ENCODE measurements around the gene HPS1. TPM values are rescaled to one million over a fixed set of nuclear protein-coding genes. Genes with fewer than 3 reads are reported as not detected.

The HPS1 gene
- total RNA-seq, 1 experiment from 2014 or later = 38.6 TPM

DNA sequence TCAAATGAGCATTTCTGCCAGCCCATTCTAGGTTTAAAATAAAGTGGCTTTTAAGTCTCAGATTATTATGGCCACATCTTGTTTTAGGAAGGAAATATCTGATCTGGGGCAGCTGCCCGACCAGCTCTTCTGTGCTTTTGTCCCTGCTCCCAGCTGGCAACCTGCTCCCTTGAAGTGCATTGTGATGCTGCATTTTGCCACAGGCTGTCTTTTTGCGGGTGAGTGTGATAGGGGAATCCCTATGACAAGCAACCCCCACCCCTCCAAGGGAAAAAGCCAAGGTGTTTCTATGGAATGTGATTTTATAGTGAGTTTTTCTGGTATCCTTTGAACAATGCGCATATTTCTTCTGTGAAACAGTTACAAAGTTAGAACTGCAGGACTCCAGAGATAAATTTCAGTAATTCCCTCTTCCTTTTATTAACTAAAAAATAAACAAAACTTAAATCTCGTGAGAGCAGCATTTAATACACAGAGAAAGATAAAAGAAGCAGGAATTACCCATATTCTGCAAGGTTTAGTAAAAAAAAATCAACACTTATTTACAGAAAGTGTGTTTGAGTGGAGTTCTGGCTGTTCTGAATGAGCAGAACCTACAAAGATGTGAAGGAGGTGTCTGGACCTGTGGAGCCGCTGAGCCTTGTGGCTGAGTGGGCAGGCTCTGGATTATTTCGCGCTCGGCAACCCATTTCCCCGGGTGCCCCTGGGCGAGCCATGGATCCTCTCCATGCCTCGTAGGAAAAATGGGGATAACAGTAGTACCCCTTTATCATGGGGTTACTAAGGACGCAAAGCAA, 10.1 kb upstream of the HPS1 start:
- Histone ChIP-seq H3K27me3 (replicated peaks) (0 out of 2 replicates have a peak, but pooled peaks cover 4% of the 10 kb centered on the region), H3K9me3 (replicated peaks) (no peaks in the 10 kb centered on the region), H3K4me1 (replicated peaks) (peaks cover 17% of the 10 kb centered on the region), H3K27ac (no peak overlapping the region), H3K36me3 (no peaks in the 10 kb centered on the region), H3K4me3 (no peak overlapping the region)
- no peak for DNase-seq (ENCODE audit: low read depth in 1 of 2, low spot score in 2 of 2)

DNA sequence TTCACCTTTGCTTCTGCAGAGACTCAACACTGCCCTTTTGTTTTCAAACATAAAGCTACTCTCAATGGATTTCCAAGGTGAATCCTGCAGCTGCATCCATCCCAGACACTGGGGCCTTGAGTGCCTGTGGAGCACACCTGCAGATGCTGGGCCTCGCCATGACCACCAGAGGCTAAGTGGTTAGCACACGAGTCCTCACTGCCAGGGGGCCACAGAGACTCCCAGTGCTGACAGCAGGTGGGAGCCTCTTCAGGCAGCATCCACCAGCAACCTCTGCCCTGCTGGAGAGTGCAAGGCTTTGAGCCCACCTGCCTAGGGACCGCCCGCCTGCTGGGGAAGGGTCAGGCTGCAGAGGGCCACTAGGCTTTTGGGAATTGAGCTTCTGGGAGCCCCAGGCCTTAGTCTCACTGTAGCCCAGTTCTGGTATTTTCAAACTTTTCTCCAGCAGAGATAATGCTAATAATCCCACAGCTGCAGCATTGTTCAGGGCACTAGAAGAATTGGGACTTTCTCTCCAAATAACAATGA, 9.4 kb upstream of the HPS1 start:
- H3K4me1 ChIP-seq (replicated peaks) = peaks cover 10% of the 10 kb centered on the region
- no peaks in the 10 kb centered on the region for H3K36me3 ChIP-seq
- H3K27ac ChIP-seq = no peak overlapping the region
- H3K27me3 ChIP-seq (replicated peaks) = 0 out of 2 replicates have a peak, but pooled peaks cover 4% of the 10 kb centered on the region
- H3K4me3 ChIP-seq = no peak overlapping the region
- no peaks in the 10 kb centered on the region for H3K9me3 ChIP-seq (replicated peaks)
- DNase-seq (ENCODE audit: low read depth in 1 of 2, low spot score in 2 of 2) = no peak

DNA sequence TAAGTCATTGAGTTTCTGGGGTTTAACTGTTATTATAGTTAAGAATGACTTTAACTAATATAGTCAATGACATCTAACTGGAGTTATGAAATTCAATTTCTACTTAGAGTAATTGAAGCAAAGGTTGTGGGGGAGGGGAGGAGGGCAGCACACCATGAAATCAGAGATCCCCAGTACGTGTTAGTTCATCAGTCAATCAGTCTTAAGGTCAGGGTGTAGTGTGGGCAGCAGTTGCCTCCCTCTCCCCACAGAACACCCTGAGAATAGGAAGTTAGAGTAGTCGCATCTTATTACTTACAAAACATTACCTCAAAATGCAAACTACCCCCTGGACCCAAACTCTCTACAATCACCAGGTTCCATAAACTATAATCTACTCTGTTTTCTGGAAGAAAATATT, 7.0 kb upstream of the HPS1 start:
- DNase-seq (ENCODE audit: low read depth in 1 of 2, low spot score in 2 of 2) = no peak
- Histone ChIP-seq H3K27me3 (replicated peaks) (0 out of 2 replicates have a peak, but pooled peaks cover 7% of the 10 kb centered on the region), H3K9me3 (replicated peaks) (no peaks in the 10 kb centered on the region), H3K4me3 (no peak overlapping the region), H3K27ac (no peak overlapping the region), H3K36me3 (no peaks in the 10 kb centered on the region), H3K4me1 (replicated peaks) (no peaks in the 10 kb centered on the region)

DNA sequence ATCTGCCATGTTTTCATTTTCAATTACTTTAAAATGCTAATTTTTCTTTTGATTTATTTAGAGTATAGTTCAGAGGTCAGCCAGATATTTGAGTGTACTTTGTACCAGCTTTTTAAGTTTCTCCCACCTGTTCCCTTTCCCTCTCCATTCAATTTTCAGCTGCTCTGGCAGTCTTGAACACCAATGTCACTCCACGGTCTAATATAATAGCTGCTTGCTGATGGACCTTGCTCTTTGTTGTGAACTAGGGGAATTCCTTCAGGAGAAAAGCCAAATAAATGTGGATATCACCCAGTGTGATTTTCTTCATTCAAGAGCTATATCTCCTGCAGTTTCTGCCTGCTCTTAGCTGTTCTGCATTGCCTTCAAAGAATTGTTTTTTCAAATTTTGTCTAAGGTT, 3.9 kb upstream of the HPS1 start:
- no peaks in the 10 kb centered on the region for H3K9me3 ChIP-seq (replicated peaks)
- no peak overlapping the region for H3K4me3 ChIP-seq
- peaks cover 5% of the 10 kb centered on the region for H3K36me3 ChIP-seq
- H3K27ac ChIP-seq = no peak overlapping the region
- peaks cover 12% of the 10 kb centered on the region for H3K4me1 ChIP-seq (replicated peaks)
- no peak for DNase-seq (ENCODE audit: low read depth in 1 of 2, low spot score in 2 of 2)
- 0 out of 2 replicates have a peak, but pooled peaks cover 7% of the 10 kb centered on the region for H3K27me3 ChIP-seq (replicated peaks)

DNA sequence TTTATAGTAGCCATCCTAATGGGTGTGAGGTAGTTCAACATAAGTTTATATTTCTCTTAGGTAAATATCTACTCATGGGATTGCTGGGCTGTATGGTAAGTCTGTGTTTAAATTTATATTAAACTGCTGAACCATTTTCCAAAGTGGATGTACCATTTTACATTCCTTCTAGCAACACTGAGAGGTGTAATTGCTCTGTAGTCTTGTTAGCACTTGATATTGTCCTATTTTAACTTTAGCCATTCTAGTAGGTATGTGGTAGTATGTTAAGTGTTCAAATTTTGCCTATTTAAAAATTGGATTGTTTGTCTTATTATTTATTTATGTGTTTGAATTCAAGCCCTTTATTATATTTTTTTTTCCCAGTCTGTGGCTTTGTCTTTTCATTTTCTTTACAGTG, 2.6 kb upstream of the HPS1 start:
- 0 out of 2 replicates have a peak, but pooled peaks cover 7% of the 10 kb centered on the region for H3K27me3 ChIP-seq (replicated peaks)
- DNase-seq (ENCODE audit: low read depth in 1 of 2, low spot score in 2 of 2) = no peak
- peaks cover 15% of the 10 kb centered on the region for H3K36me3 ChIP-seq
- H3K4me3 ChIP-seq = no peak overlapping the region
- H3K9me3 ChIP-seq (replicated peaks) = no peaks in the 10 kb centered on the region
- peaks cover 13% of the 10 kb centered on the region for H3K4me1 ChIP-seq (replicated peaks)
- no peak overlapping the region for H3K27ac ChIP-seq

DNA sequence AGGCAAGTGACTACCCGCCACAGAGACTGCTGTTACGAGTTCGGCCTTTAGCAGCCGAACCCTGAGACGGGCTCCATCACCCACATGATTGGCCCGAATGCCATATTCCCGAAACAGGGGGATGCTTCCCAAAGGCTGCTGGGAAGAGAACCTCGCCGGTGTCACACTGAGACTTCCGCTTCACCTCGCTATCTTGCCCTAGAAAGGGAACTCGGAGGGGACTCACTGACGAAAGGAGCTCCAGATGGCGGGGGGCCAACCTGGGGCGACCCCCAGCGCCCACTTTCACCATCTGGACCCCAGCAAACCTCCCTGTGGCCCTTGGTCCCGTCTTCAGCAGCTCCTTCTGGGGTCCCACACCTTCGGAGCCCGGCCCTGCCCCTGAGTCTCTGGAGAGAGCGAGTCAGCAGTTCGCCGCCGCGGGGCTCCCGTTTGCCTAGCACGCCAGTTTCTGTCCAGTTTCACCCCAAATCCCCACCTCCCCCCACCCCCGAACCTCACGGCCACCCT, 529 bp downstream of the HPS1 start:
- Histone ChIP-seq H3K9me3 (replicated peaks) (no peaks in the 10 kb centered on the region), H3K4me3 (peak overlapping the region; percentile 76), H3K36me3 (peaks cover 40% of the 10 kb centered on the region), H3K27ac (peak overlapping the region; percentile 76), H3K4me1 (replicated peaks) (peaks cover 13% of the 10 kb centered on the region), H3K27me3 (replicated peaks) (0 out of 2 replicates have a peak, but pooled peaks cover 3% of the 10 kb centered on the region)
- peak; percentile 46 to 51 for DNase-seq (ENCODE audit: low read depth in 1 of 2, low spot score in 2 of 2)

DNA sequence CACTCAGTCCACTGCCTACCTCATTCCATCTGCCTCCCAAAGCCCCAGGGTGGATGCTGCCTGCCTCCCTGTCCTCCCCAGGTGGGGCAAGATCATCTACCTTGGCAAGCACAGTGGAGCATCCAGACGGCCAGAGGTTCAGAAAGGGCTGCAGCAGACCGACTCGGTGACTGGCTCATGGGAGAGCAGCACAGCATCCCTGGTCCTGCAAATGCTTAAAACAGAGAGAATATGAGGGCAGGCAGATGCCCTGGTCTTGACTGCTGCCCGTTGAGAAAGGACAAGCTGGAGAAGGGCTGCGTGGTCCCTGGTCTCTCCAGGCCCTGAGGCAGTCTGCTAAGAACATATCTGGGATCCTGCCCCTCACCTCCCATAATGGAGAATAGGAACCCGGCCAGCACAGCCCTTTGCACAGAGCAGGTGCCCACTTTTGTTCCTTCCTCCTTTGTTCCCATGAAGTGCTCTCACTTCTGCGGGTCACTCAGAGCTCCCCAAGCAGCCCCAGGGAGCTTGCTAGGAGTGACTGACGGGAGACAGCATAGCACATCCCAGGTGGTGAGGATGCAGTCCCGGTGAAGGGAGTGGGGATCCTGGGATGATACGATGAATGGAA, 1.4 kb downstream of the HPS1 start:
- H3K4me1 ChIP-seq (replicated peaks) = peaks cover 13% of the 10 kb centered on the region
- H3K36me3 ChIP-seq = peaks cover 42% of the 10 kb centered on the region
- H3K4me3 ChIP-seq = no peak overlapping the region; the same call in 1 of the 2 replicates
- H3K9me3 ChIP-seq (replicated peaks) = no peaks in the 10 kb centered on the region
- no peak overlapping the region for H3K27ac ChIP-seq
- peak in 1 of 2 experiments; percentile 31 for DNase-seq (ENCODE audit: low read depth in 1 of 2, low spot score in 2 of 2)
- H3K27me3 ChIP-seq (replicated peaks) = 0 out of 2 replicates have a peak, but pooled peaks cover 3% of the 10 kb centered on the region

DNA sequence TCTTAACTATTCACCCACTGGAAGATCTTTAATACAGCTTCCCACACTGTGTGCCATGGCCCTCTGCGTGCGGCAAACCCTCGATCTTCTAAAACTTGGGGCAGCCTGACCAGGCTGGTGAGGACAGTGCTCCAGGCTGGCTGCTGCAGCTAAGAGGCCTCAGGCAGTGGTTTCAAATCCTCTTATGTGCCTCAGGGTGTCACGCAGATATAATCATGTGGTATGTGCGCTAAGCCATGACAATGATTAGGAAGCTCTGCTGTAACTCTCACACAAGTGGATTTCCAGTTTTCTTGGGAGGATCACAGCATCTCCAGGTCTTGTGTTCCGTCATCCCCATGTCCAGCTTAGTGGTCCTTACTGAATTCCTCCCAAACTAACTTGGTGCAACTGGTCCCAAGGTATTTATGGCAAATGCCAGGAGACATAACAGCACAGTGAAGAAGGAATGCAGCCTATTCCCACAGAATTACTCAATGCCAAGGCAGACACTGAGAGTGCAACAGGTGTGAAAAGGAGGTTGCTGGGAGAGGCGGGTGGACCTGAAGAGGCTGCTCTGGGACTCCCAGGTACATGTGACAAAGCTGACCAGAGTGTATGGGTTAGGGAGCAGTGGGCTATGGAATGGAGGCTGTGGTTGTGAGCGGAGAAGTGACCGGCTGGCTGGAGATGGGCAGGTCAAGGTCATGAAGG, 2.3 kb downstream of the HPS1 start:
- peak in 1 of 2 experiments; percentile 29 for DNase-seq (ENCODE audit: low read depth in 1 of 2, low spot score in 2 of 2)
- Histone ChIP-seq H3K27ac (no peak overlapping the region), H3K9me3 (replicated peaks) (no peaks in the 10 kb centered on the region), H3K4me3 (no peak overlapping the region), H3K4me1 (replicated peaks) (peaks cover 13% of the 10 kb centered on the region), H3K36me3 (peaks cover 51% of the 10 kb centered on the region), H3K27me3 (replicated peaks) (0 out of 2 replicates have a peak, but pooled peaks cover 3% of the 10 kb centered on the region)

DNA sequence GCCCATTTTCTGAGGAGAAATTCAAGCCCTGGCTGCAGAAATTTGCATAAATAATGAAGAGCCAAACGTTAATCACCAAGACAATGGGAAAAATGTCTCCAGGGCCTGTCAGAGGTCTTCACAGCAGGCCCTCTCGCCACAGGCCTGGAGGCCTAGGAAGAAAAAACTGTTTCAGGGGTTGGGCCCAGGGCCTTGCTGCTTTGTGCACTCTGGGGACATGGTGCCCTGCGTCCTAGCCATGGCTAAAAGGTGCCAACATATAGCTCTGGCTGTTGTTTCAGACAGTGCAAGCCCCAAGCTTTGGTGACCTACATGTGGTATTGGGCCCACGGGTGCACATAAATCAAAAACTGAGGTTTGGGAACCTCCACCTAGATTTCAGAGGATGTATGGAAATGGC, 8.0 kb downstream of the HPS1 start:
- peak in 1 of 2 experiments; percentile 10 for DNase-seq (ENCODE audit: low read depth in 1 of 2, low spot score in 2 of 2)
- Histone ChIP-seq H3K27me3 (replicated peaks) (no peaks in the 10 kb centered on the region), H3K9me3 (replicated peaks) (no peaks in the 10 kb centered on the region), H3K36me3 (peaks cover 65% of the 10 kb centered on the region), H3K4me3 (no peak overlapping the region), H3K4me1 (replicated peaks) (no peaks in the 10 kb centered on the region), H3K27ac (no peak overlapping the region)

DNA sequence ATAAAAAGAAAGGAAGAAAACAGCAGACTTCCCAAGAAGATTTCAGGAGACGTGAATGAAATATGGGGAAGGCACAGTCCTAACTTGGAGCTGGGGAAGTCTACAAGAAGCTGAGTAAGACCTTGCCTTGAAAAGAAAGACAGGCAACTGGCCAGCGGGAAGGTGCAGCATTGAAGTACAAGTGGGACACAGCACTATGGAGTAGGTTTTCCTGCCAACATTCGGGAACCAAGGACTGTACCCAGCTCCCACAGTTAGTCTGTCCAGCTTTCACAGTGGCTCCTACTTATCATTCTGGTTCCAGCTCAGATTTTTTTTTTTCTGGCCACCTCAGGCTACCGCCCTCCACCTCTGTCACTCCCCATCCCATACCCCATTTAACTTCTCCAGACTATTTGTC, 10.0 kb downstream of the HPS1 start:
- peaks cover 52% of the 10 kb centered on the region for H3K36me3 ChIP-seq
- H3K27me3 ChIP-seq (replicated peaks) = no peaks in the 10 kb centered on the region
- no peaks in the 10 kb centered on the region for H3K4me1 ChIP-seq (replicated peaks)
- no peak for DNase-seq (ENCODE audit: low read depth in 1 of 2, low spot score in 2 of 2)
- no peaks in the 10 kb centered on the region for H3K9me3 ChIP-seq (replicated peaks)
- no peak overlapping the region for H3K27ac ChIP-seq
- H3K4me3 ChIP-seq = no peak overlapping the region

DNA sequence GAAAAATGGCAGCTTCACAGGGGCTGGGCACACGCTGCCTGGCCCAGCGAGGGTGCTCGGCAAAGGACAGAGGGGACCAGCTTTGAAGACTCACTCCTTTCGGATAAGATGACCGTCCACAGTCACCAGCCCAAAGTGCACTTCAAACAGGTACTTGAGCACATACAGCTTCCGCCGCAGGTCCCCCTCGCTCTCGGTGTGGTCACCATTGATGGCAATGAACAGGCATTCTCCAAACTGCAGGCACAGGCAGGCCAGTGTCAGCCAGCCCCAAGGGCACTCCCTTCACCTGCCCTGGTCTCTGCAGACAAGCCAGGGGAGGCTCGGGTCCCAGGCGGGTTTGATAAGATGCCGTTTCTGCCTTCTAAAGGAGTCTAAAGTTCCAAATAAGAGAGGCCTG, 11.6 kb downstream of the HPS1 start:
- no peak overlapping the region for H3K27ac ChIP-seq
- no peaks in the 10 kb centered on the region for H3K9me3 ChIP-seq (replicated peaks)
- no peaks in the 10 kb centered on the region for H3K27me3 ChIP-seq (replicated peaks)
- H3K36me3 ChIP-seq = peaks cover 62% of the 10 kb centered on the region
- DNase-seq (ENCODE audit: low read depth in 1 of 2, low spot score in 2 of 2) = no peak
- no peaks in the 10 kb centered on the region for H3K4me1 ChIP-seq (replicated peaks)
- H3K4me3 ChIP-seq = no peak overlapping the region

DNA sequence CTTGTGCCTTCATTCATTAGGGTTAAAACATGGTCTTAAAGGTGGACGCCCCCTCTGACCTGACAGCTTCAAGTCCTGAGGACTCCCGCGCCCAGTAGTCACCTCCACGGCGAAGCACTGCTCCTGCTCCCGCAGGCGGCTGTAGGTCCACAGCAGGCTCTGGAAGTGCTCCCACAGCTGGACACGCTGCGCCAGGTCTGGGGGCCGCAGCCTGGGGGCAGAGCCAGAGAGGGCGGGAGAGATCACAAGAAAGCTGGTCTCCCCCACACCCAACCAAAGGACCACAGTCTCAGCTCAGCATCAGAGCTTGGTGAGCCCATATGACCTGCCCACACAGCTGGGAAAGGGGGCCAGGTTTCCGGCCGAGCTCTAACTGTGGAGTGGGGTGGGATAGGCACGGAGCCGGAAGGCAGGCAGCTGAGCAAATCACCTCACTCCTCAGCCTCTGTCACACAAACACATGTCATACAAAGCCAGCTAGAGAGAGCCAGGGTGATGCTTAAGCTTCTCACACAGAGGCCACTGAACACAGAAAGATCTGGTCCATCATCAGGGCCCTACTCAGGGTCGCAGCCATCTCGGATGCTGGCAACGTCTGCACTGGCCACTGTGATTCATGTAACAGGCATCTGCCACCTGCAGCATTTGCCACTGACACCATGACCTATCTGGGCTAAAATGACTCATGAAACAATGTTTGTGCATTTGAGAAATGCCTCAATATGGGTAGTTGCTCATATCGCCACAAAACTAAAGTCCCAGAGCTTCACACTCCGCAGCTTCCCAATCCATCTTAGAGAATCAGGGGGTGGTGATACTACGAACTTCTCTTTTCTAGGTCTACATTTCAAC, 12.6 kb downstream of the HPS1 start:
- no peaks in the 10 kb centered on the region for H3K9me3 ChIP-seq (replicated peaks)
- H3K27me3 ChIP-seq (replicated peaks) = no peaks in the 10 kb centered on the region
- no peak for DNase-seq (ENCODE audit: low read depth in 1 of 2, low spot score in 2 of 2)
- peaks cover 64% of the 10 kb centered on the region for H3K36me3 ChIP-seq
- H3K27ac ChIP-seq = no peak overlapping the region
- H3K4me3 ChIP-seq = no peak overlapping the region
- no peaks in the 10 kb centered on the region for H3K4me1 ChIP-seq (replicated peaks)

DNA sequence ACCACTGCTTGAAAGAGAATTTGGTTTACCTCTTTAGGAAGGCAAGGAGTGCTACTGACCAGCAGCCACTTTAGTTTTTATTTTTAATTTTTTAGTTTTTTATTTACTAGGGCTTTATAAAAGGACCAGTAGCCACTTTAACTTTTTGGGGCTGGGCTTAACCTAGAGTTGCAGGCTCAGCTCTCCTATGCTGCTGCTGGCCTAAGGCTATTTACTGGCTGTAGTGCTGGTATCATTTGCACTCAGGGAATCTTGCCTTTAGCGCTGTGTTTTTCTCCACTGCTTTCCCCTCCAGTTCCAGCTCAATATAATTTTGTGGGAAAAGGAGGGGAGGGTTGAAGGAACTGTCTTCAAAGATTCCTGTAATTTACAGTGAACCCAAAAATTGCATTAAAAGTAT, 13.4 kb downstream of the HPS1 start:
- Histone ChIP-seq H3K9me3 (replicated peaks) (no peaks in the 10 kb centered on the region), H3K27ac (no peak overlapping the region), H3K4me3 (no peak overlapping the region), H3K36me3 (peaks cover 61% of the 10 kb centered on the region), H3K27me3 (replicated peaks) (no peaks in the 10 kb centered on the region), H3K4me1 (replicated peaks) (no peaks in the 10 kb centered on the region)
- DNase-seq (ENCODE audit: low read depth in 1 of 2, low spot score in 2 of 2) = no peak

Measured in SJSA1 (cell line).